Liver (tissue), 3 donors: ENCODE results near the gene ASGR2.

Experiments used
- EGR1 ChIP-seq, 2 donors: IDR thresholded peaks; 2 replicates each; pipeline ENCODE4 v1.6.1; 2016 to 2018; ENCODE audit warnings: antibody characterized with exemption in 2 of 2, low read depth in 2 of 2
- FOXA2 ChIP-seq: IDR thresholded peaks from 2 replicates; pipeline ENCODE4 v1.6.1; 2016; ENCODE audit warnings: antibody characterized with exemption
- GABPA ChIP-seq, 2 donors: IDR thresholded peaks in 1 of 2; conservative IDR thresholded peaks in 1 of 2; 2 replicates each; pipeline ENCODE4 v1.6.1; 2016; ENCODE audit warnings: antibody characterized with exemption in 2 of 2, mild to moderate bottlenecking in 1 of 2, moderate library complexity in 1 of 2
- JUND ChIP-seq, 2 donors: IDR thresholded peaks; 2 replicates each; pipeline ENCODE4 v1.6.1; 2016; ENCODE audit warnings: antibody characterized with exemption in 2 of 2
- RAD21 ChIP-seq, 2 donors: IDR thresholded peaks; 2 replicates each; pipeline ENCODE4 v1.6.1; 2016; ENCODE audit warnings: antibody characterized with exemption in 2 of 2, mild to moderate bottlenecking in 2 of 2
- RXRA ChIP-seq, 2 donors: IDR thresholded peaks; 2 replicates each; pipeline ENCODE4 v1.6.1; 2017 to 2018; ENCODE audit warnings: antibody characterized with exemption in 2 of 2, mild to moderate bottlenecking in 1 of 2
- YY1 ChIP-seq: IDR thresholded peaks from 2 replicates; pipeline ENCODE4 v1.6.1; 2016; ENCODE audit warnings: antibody characterized with exemption, mild to moderate bottlenecking
- TF ChIP-seq, protein P1 (sequence below): fragments of 150-350 bp; IDR thresholded peaks from 2 replicates; pipeline ENCODE4 v1.5.1; 2017; ENCODE audit warnings: improper control_type of control experiment, low read depth, low read length; ENCODE audit not compliant: missing input control
- TF ChIP-seq, protein P2 (sequence below): IDR thresholded peaks from 2 replicates; pipeline ENCODE4 v1.6.1; 2016; ENCODE audit warnings: antibody characterized with exemption, mild to moderate bottlenecking
- TF ChIP-seq, protein P3 (sequence below): IDR thresholded peaks from 2 replicates; pipeline ENCODE4 v1.6.1; 2016; ENCODE audit warnings: antibody characterized with exemption
- donor health status: healthy.
- donor health status: healthy.

DNA sequence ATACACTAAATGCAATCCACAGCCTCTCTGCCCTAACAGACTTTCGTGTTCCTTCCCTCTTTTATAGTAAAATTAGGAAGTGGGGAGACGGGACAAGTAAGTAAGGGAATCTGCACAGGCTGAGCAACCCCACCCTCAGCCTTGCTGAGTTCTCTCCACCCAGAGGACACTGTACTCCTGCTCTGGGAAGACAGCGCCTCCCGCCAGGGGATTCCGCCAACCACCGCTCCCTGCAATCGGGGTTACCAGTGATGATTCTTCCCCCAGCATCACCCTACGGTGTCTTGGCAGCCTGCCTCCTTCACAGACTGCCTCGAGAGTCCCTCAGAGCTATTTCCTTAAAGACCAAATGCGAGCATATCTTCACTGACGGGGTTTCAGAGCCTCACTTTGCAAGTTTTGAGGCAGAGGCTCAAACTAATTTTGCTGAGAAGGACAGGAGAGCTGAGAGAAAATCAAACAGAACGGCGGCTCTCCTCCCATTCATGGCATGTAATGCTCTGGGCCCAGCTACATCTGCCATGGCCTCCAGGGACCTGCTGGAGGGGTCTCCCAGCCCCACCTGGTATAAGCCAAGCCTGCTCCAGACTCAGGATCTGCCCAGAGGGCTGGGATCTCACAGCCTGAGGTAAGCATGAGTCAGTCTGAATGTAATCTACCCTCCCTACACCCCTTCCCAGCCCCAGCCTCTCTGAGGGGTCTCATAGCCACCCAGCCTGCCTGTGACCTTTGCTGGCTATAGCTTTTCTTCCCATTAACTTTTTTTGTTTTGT lies 22.7 kb upstream of the ASGR2 start:
- TF ChIP-seq, protein P1, sequence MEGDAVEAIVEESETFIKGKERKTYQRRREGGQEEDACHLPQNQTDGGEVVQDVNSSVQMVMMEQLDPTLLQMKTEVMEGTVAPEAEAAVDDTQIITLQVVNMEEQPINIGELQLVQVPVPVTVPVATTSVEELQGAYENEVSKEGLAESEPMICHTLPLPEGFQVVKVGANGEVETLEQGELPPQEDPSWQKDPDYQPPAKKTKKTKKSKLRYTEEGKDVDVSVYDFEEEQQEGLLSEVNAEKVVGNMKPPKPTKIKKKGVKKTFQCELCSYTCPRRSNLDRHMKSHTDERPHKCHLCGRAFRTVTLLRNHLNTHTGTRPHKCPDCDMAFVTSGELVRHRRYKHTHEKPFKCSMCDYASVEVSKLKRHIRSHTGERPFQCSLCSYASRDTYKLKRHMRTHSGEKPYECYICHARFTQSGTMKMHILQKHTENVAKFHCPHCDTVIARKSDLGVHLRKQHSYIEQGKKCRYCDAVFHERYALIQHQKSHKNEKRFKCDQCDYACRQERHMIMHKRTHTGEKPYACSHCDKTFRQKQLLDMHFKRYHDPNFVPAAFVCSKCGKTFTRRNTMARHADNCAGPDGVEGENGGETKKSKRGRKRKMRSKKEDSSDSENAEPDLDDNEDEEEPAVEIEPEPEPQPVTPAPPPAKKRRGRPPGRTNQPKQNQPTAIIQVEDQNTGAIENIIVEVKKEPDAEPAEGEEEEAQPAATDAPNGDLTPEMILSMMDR = no peak
- TF ChIP-seq, protein P2, sequence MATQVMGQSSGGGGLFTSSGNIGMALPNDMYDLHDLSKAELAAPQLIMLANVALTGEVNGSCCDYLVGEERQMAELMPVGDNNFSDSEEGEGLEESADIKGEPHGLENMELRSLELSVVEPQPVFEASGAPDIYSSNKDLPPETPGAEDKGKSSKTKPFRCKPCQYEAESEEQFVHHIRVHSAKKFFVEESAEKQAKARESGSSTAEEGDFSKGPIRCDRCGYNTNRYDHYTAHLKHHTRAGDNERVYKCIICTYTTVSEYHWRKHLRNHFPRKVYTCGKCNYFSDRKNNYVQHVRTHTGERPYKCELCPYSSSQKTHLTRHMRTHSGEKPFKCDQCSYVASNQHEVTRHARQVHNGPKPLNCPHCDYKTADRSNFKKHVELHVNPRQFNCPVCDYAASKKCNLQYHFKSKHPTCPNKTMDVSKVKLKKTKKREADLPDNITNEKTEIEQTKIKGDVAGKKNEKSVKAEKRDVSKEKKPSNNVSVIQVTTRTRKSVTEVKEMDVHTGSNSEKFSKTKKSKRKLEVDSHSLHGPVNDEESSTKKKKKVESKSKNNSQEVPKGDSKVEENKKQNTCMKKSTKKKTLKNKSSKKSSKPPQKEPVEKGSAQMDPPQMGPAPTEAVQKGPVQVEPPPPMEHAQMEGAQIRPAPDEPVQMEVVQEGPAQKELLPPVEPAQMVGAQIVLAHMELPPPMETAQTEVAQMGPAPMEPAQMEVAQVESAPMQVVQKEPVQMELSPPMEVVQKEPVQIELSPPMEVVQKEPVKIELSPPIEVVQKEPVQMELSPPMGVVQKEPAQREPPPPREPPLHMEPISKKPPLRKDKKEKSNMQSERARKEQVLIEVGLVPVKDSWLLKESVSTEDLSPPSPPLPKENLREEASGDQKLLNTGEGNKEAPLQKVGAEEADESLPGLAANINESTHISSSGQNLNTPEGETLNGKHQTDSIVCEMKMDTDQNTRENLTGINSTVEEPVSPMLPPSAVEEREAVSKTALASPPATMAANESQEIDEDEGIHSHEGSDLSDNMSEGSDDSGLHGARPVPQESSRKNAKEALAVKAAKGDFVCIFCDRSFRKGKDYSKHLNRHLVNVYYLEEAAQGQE = no peak
- TF ChIP-seq, protein P3, sequence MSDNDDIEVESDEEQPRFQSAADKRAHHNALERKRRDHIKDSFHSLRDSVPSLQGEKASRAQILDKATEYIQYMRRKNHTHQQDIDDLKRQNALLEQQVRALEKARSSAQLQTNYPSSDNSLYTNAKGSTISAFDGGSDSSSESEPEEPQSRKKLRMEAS = no peak
- TF ChIP-seq YY1 (no peak), JUND (IDR thresholded peaks at IDR 0.05) (no peak), GABPA (IDR thresholded peaks at IDR 0.05 in 1 of 2, conservative IDR thresholded peaks at IDR 0.05 in 1 of 2) (no peak), EGR1 (IDR thresholded peaks at IDR 0.05; ENCODE audit: low read depth in 2 of 2) (no peak), RAD21 (IDR thresholded peaks at IDR 0.05) (no peak), FOXA2 (no peak), RXRA (IDR thresholded peaks at IDR 0.05) (no peak)
